ENCODE results near the gene IGDCC3. TPM values are rescaled to one million over a fixed set of nuclear protein-coding genes. Genes with fewer than 3 reads are reported as not detected.

The IGDCC3 gene
- total and polyA plus RNA-seq, 2 donors (not counting 3 experiments of a cell fraction or from before 2014, with no cell fraction given): 0.03 TPM; not detected in 1

GRCh38 chr15:65305776-65306175, 72.0 kb downstream of the IGDCC3 start:
- H2AFZ ChIP-seq (ENCODE audit: low read depth, low read length): no peak overlapping the region
- no peak overlapping the region for H3K9ac ChIP-seq (replicated peaks; ENCODE audit: extremely low read depth, insufficient read depth, low read length)
- no TSS peak for BruUV-seq (replicated peaks)
- TF ChIP-seq CTCF (IDR thresholded peaks at IDR 0.05; ENCODE audit: extremely low read depth in 1 of 2, insufficient read depth in 1 of 2, low read depth in 1 of 2, low read length in 2 of 2) (no peak), EZH2 (IDR thresholded peaks at IDR 0.05; ENCODE audit: borderline replicate concordance, low read depth, low read length, severe bottlenecking) (no peak), MYC (IDR thresholded peaks at IDR 0.05; ENCODE audit: low read depth, low read length) (no peak), POLR2A (IDR thresholded peaks at IDR 0.05; ENCODE audit: low read depth, low read length) (no peak), JUN (IDR thresholded peaks at IDR 0.05; ENCODE audit: borderline replicate concordance, insufficient read depth, insufficient read length, low read depth) (no peak), GATA2 (IDR thresholded peaks at IDR 0.05; ENCODE audit: insufficient read depth, insufficient read length, low read depth, low read length) (no peak), POLR2AphosphoS5 (IDR thresholded peaks at IDR 0.05; ENCODE audit: insufficient read depth, low read depth, low read length) (no peak), FOS (IDR thresholded peaks at IDR 0.05; ENCODE audit: borderline replicate concordance, insufficient read depth, low read length) (no peak)
- TF ChIP-seq, protein P1, sequence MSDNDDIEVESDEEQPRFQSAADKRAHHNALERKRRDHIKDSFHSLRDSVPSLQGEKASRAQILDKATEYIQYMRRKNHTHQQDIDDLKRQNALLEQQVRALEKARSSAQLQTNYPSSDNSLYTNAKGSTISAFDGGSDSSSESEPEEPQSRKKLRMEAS (IDR thresholded peaks at IDR 0.05; ENCODE audit: insufficient read depth, insufficient read length): no peak
- H3K4me3 ChIP-seq (replicated peaks in 1 of 3; ENCODE audit: insufficient read depth in 1 of 3, low read depth in 1 of 3, low read length in 3 of 3): no peak overlapping the region
- no peak overlapping the region for H3K27ac ChIP-seq (ENCODE audit: insufficient read depth, low read depth, low read length)
- H3K27me3 ChIP-seq (ENCODE audit: control insufficient read depth in 2 of 2, insufficient read depth in 2 of 2, low read length in 2 of 2): peaks cover 0 to 2% of the 10 kb centered on the region in 2 experiments
- DNase-seq (ENCODE audit: low read depth, low spot score) (no peak), FAIRE-seq (no peak)
- POLR2A ChIA-PET: interaction anchor here (0.7 to 1.9 kb wide), 6 partner anchors 19 to 710 kb away, joined by 3 to 10 read pairs (median 5); partner anchors contain the start of genes PARP16 and UBAP1L
- no peaks in the 10 kb centered on the region for H3K9me1 ChIP-seq (replicated peaks; ENCODE audit: control insufficient read depth, extremely low read depth, insufficient read depth, low read length)
- no peaks in the 10 kb centered on the region for H3K79me2 ChIP-seq (ENCODE audit: control insufficient read depth, insufficient read depth, low read length)
- H4K20me1 ChIP-seq (replicated peaks; ENCODE audit: control insufficient read depth, extremely low read depth, insufficient read depth, low read length): no peaks in the 10 kb centered on the region
- CTCF ChIA-PET: interaction anchor here (0.6 to 1.5 kb wide), 4 partner anchors 9 to 96 kb away, joined by 3 to 4 read pairs (median 3); no protein-coding TSS in a partner anchor
- H3K36me3 ChIP-seq (ENCODE audit: control insufficient read depth in 2 of 2, extremely low read depth in 1 of 2, insufficient read depth in 2 of 2, low read length in 2 of 2): no peaks in the 10 kb centered on the region
- no peak overlapping the region for H3K4me2 ChIP-seq (ENCODE audit: insufficient read depth, low read length)
- no peaks in the 10 kb centered on the region for H3K9me3 ChIP-seq (replicated peaks; ENCODE audit: control insufficient read depth, insufficient read depth, low read length)
- intact Hi-C loops (cut with micrococcal nuclease): loop anchor here (2.0 kb wide), 1 partner anchor 121 kb away; the partner anchor contains the start of gene CLPX
- dilution Hi-C loops (cut with MboI; ENCODE audit: extremely low pct_ligation_motif_present, low sequenced_read_pairs): no loop called here
- H3K4me1 ChIP-seq (ENCODE audit: control insufficient read depth, extremely low read depth, insufficient read depth, low read length): peaks cover 9% of the 10 kb centered on the region
